GM23338 (cell line): ENCODE measurements around the gene ULBP3. TPM values are rescaled to one million over a fixed set of nuclear protein-coding genes. Genes with fewer than 3 reads are reported as not detected.

Source experiments
- ATAC-seq: fragments of 200-7000 bp; cut with Tn5 transposase; 3 replicates; pipeline ENCODE4 v1.9.1; 2020
- DNase-seq: peaks from one replicate; pipeline ENCODE4 v3.0.0-alpha.2; 2015; ENCODE audit warnings: low spot score
- H2AFZ ChIP-seq: fragments of 200-600 bp; sonication (generic); 2 replicates; pipeline ENCODE4 v1.8.0; 2016; ENCODE audit warnings: antibody characterized with exemption, mild to moderate bottlenecking, moderate library complexity
- H3F3A ChIP-seq: fragments of 200-600 bp; sonication (generic); replicated peaks from 2 replicates; pipeline ENCODE4 v1.8.0; 2017; ENCODE audit warnings: antibody characterized with exemption, mixed run types, low read depth
- H3K27ac ChIP-seq: fragments of 200-600 bp; sonication (generic); 2 replicates; pipeline ENCODE4 v1.6.1; 2016; ENCODE audit warnings: low read depth
- H3K27me3 ChIP-seq: fragments of 200-600 bp; sonication (generic); 2 replicates; pipeline ENCODE4 v1.8.0; 2016; ENCODE audit warnings: mild to moderate bottlenecking, mixed run types, moderate library complexity; ENCODE audit not compliant: insufficient read depth
- H3K36me3 ChIP-seq: fragments of 200-600 bp; sonication (generic); 2 replicates; pipeline ENCODE4 v1.8.0; 2016; ENCODE audit warnings: mild to moderate bottlenecking; ENCODE audit not compliant: insufficient read depth
- H3K4me1 ChIP-seq: fragments of 200-600 bp; sonication (generic); 2 replicates; pipeline ENCODE4 v1.8.0; 2016; ENCODE audit warnings: mild to moderate bottlenecking, moderate library complexity; ENCODE audit not compliant: insufficient read depth
- H3K4me2 ChIP-seq: fragments of 200-600 bp; sonication (generic); 2 replicates; pipeline ENCODE4 v1.7.1; 2017; ENCODE audit warnings: mixed run types
- H3K4me3 ChIP-seq: fragments of 200-600 bp; sonication (generic); 2 replicates; pipeline ENCODE4 v1.6.1; 2016; ENCODE audit warnings: mixed run types
- H3K79me2 ChIP-seq: fragments of 200-600 bp; sonication (generic); replicated peaks from 2 replicates; pipeline ENCODE4 v1.8.0; 2017; ENCODE audit warnings: mild to moderate bottlenecking; ENCODE audit not compliant: insufficient read depth
- H3K9me2 ChIP-seq: fragments of 200-600 bp; sonication (generic); 2 replicates; pipeline ENCODE4 v1.8.0; 2017; ENCODE audit not compliant: insufficient read depth
- H4K20me1 ChIP-seq: fragments of 200-600 bp; sonication (generic); replicated peaks from 2 replicates; pipeline ENCODE4 v1.8.0; 2017; ENCODE audit warnings: mild to moderate bottlenecking; ENCODE audit not compliant: insufficient read depth
- H3K27ac Mint-ChIP-seq: 2 replicates; pipeline ENCODE4 v1.8.0; 2020; ENCODE audit warnings: inconsistent platforms, mild to moderate bottlenecking, moderate library complexity, mixed read lengths
- H3K27me3 Mint-ChIP-seq: 3 replicates; pipeline ENCODE4 v1.8.0; 2022; ENCODE audit warnings: low read depth, mild to moderate bottlenecking, moderate library complexity, mixed read lengths, inconsistent platforms; ENCODE audit not compliant: insufficient read depth, poor library complexity
- H3K36me3 Mint-ChIP-seq: 3 replicates; pipeline ENCODE4 v1.8.0; 2021; ENCODE audit warnings: low read depth, mild to moderate bottlenecking, inconsistent platforms, moderate library complexity, mixed read lengths
- H3K4me1 Mint-ChIP-seq: 3 replicates; pipeline ENCODE4 v1.8.0; 2020; ENCODE audit warnings: mild to moderate bottlenecking, inconsistent platforms, mixed read lengths
- H3K4me3 Mint-ChIP-seq: 3 replicates; pipeline ENCODE4 v1.8.0; 2021; ENCODE audit warnings: moderate library complexity, mild to moderate bottlenecking, inconsistent platforms, mixed read lengths
- H3K9me3 Mint-ChIP-seq: 3 replicates; pipeline ENCODE4 v1.8.0; 2020; ENCODE audit warnings: moderate library complexity, mild to moderate bottlenecking, inconsistent platforms, mixed read lengths
- CREB1 ChIP-seq: fragments of 250-450 bp; sonication (Bioruptor Pico); IDR thresholded peaks from 2 replicates; pipeline ENCODE4 v1.5.0; 2020; ENCODE audit warnings: low read depth, mild to moderate bottlenecking, moderate library complexity
- EZH2 ChIP-seq: fragments of 200-600 bp; sonication (generic); IDR thresholded peaks from one replicate; pipeline ENCODE4 v1.8.0; 2017; ENCODE audit warnings: antibody characterized with exemption, mild to moderate bottlenecking, low read depth; ENCODE audit not compliant: unreplicated experiment
- JUNB ChIP-seq: IDR thresholded peaks from one replicate; pipeline ENCODE4 v1.6.1; 2016; ENCODE audit warnings: antibody characterized with exemption; ENCODE audit not compliant: unreplicated experiment
- NANOG ChIP-seq: IDR thresholded peaks from 2 replicates; pipeline ENCODE4 v1.6.1; 2016; ENCODE audit warnings: antibody characterized with exemption, borderline replicate concordance
- POLR2AphosphoS5 ChIP-seq: IDR thresholded peaks from 2 replicates; pipeline ENCODE4 v1.6.1; 2016; ENCODE audit warnings: antibody characterized with exemption, low read depth
- ZNF114 ChIP-seq: fragments of 250-450 bp; sonication (Bioruptor Pico); IDR thresholded peaks from 2 replicates; pipeline ENCODE4 v1.5.0; 2020; ENCODE audit warnings: mild to moderate bottlenecking, moderate library complexity
- ZNF331 ChIP-seq: fragments of 250-450 bp; sonication (Bioruptor Pico); IDR thresholded peaks from 2 replicates; pipeline ENCODE4 v1.5.0; 2020; ENCODE audit warnings: low read depth, mild to moderate bottlenecking, moderate library complexity
- ZNF462 ChIP-seq: fragments of 250-450 bp; sonication (Bioruptor Pico); IDR thresholded peaks from 2 replicates; pipeline ENCODE4 v1.5.0; 2020; ENCODE audit warnings: mild to moderate bottlenecking, moderate library complexity
- polyA plus RNA-seq: library from polyadenylated mRNA; unstranded; fragments of >200 nt; fragmentation: Nextera tagmentation; extraction: Ambion mirVana; gene quantifications from 2 replicates; pipeline ENCODE4 v1.2.1, GENCODE V29; 2016
- total RNA-seq: library from RNA; depleted of rRNA; stranded (reverse); fragments of >200 nt; shearing (Covaris generic); gene quantifications from 2 replicates; pipeline ENCODE4 v1.2.3, GENCODE V29; 2014
- TF ChIP-seq, protein P1 (sequence below): IDR thresholded peaks from one replicate; pipeline ENCODE4 v1.6.1; 2018; ENCODE audit warnings: antibody characterized with exemption; ENCODE audit not compliant: unreplicated experiment
- TF ChIP-seq, protein P2 (sequence below): IDR thresholded peaks from 2 replicates; pipeline ENCODE4 v1.6.1; 2016; ENCODE audit warnings: antibody characterized with exemption

The ULBP3 gene
- total and polyA plus RNA-seq, 2 experiments from 2014 or later = 0.60 to 4.2 TPM

- no peaks in the 10 kb centered on the region for H3K36me3 ChIP-seq
- Mint-ChIP-seq H3K4me1 (no peaks in the 10 kb centered on the region), H3K9me3 (peaks cover 10% of the 10 kb centered on the region), H3K27me3 (peaks cover 16% of the 10 kb centered on the region), H3K36me3 (peaks cover 7% of the 10 kb centered on the region; the same call in 1 of the 3 replicates), H3K4me3 (no peak overlapping the region), H3K27ac (no peak overlapping the region)
- H3K27me3 ChIP-seq = no peaks in the 10 kb centered on the region
- H3K9me2 ChIP-seq = no peaks in the 10 kb centered on the region
- no peaks in the 10 kb centered on the region for H3F3A ChIP-seq
- no peaks in the 10 kb centered on the region for H4K20me1 ChIP-seq
- TF ChIP-seq ZNF114 = no peak
- TF ChIP-seq ZNF462 (CRISPR knock-in tag) = no peak
- TF ChIP-seq NANOG = no peak
- TF ChIP-seq, protein P1, sequence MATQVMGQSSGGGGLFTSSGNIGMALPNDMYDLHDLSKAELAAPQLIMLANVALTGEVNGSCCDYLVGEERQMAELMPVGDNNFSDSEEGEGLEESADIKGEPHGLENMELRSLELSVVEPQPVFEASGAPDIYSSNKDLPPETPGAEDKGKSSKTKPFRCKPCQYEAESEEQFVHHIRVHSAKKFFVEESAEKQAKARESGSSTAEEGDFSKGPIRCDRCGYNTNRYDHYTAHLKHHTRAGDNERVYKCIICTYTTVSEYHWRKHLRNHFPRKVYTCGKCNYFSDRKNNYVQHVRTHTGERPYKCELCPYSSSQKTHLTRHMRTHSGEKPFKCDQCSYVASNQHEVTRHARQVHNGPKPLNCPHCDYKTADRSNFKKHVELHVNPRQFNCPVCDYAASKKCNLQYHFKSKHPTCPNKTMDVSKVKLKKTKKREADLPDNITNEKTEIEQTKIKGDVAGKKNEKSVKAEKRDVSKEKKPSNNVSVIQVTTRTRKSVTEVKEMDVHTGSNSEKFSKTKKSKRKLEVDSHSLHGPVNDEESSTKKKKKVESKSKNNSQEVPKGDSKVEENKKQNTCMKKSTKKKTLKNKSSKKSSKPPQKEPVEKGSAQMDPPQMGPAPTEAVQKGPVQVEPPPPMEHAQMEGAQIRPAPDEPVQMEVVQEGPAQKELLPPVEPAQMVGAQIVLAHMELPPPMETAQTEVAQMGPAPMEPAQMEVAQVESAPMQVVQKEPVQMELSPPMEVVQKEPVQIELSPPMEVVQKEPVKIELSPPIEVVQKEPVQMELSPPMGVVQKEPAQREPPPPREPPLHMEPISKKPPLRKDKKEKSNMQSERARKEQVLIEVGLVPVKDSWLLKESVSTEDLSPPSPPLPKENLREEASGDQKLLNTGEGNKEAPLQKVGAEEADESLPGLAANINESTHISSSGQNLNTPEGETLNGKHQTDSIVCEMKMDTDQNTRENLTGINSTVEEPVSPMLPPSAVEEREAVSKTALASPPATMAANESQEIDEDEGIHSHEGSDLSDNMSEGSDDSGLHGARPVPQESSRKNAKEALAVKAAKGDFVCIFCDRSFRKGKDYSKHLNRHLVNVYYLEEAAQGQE = no peak
- no peak for TF ChIP-seq CREB1 (CRISPR knock-in tag)
- TF ChIP-seq, protein P2, sequence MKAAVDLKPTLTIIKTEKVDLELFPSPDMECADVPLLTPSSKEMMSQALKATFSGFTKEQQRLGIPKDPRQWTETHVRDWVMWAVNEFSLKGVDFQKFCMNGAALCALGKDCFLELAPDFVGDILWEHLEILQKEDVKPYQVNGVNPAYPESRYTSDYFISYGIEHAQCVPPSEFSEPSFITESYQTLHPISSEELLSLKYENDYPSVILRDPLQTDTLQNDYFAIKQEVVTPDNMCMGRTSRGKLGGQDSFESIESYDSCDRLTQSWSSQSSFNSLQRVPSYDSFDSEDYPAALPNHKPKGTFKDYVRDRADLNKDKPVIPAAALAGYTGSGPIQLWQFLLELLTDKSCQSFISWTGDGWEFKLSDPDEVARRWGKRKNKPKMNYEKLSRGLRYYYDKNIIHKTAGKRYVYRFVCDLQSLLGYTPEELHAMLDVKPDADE = no peak
- no peak for TF ChIP-seq EZH2
- TF ChIP-seq ZNF331 (CRISPR knock-in tag) = no peak
- no peak for TF ChIP-seq POLR2AphosphoS5
- no peak for TF ChIP-seq JUNB
- DNase-seq (no peak), ATAC-seq (no peak)
- no peaks in the 10 kb centered on the region for H3K4me1 ChIP-seq
- no peak overlapping the region for H3K27ac ChIP-seq
- no peak overlapping the region for H3K4me2 ChIP-seq
- no peak overlapping the region for H3K4me3 ChIP-seq
- no peak overlapping the region for H2AFZ ChIP-seq
- no peaks in the 10 kb centered on the region for H3K79me2 ChIP-seq
Observed at GRCh38 chr6:150048099-150048498, 20.8 kb downstream of the ULBP3 start.
